ENCODE results near the gene SOD2. TPM values are rescaled to one million over a fixed set of nuclear protein-coding genes. Genes with fewer than 3 reads are reported as not detected.
"Not testable (repeated sequence)": the region's sequence is repeated elsewhere in the genome, so short reads cannot be mapped to it uniquely, and the experiment has no call there.

Gene SOD2
- total RNA-seq, 4 donors from 2014 or later = 147 to 927 (median 395) TPM

- Histone ChIP-seq H3K27ac (replicated peaks in 1 of 4) (peak overlapping the region; percentile 96 to 99 (median 98)), H3K36me3 (peaks cover 0 to 19% (median 11%) of the 10 kb centered on the region in 4 donors), H3K4me3 (peak overlapping the region; percentile 85 to 100 (median 90)), H3K9me3 (no peaks in the 10 kb centered on the region), H3K4me1 (peaks cover 29 to 48% (median 47%) of the 10 kb centered on the region in 4 donors), H3K27me3 (no peaks in the 10 kb centered on the region)
- no peak for DNase-seq (ENCODE audit: extremely low spot score)
- peak; percentile 50 for TF ChIP-seq EP300 (IDR thresholded peaks at IDR 0.05)
- no peak for TF ChIP-seq POLR2A (IDR thresholded peaks at IDR 0.05; ENCODE audit: low read depth)
- peak; percentile 67 to 68 for TF ChIP-seq POLR2AphosphoS5 (IDR thresholded peaks at IDR 0.05)
- TF ChIP-seq, protein P1, sequence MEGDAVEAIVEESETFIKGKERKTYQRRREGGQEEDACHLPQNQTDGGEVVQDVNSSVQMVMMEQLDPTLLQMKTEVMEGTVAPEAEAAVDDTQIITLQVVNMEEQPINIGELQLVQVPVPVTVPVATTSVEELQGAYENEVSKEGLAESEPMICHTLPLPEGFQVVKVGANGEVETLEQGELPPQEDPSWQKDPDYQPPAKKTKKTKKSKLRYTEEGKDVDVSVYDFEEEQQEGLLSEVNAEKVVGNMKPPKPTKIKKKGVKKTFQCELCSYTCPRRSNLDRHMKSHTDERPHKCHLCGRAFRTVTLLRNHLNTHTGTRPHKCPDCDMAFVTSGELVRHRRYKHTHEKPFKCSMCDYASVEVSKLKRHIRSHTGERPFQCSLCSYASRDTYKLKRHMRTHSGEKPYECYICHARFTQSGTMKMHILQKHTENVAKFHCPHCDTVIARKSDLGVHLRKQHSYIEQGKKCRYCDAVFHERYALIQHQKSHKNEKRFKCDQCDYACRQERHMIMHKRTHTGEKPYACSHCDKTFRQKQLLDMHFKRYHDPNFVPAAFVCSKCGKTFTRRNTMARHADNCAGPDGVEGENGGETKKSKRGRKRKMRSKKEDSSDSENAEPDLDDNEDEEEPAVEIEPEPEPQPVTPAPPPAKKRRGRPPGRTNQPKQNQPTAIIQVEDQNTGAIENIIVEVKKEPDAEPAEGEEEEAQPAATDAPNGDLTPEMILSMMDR (IDR thresholded peaks at IDR 0.05) = no peak
- 29% methylated on average over 14 of the region's 14 CpGs for WGBS
- intact Hi-C loops (cut with DNase I) = loop anchor here (2.0 to 5.0 kb wide), 2 partner anchors 33 to 95 kb away; partner anchors contain the start of genes TCP1 and WTAP
These were observed 979 bp upstream of the SOD2 start for GRCh38 chr6:159693894-159694545.

DNA sequence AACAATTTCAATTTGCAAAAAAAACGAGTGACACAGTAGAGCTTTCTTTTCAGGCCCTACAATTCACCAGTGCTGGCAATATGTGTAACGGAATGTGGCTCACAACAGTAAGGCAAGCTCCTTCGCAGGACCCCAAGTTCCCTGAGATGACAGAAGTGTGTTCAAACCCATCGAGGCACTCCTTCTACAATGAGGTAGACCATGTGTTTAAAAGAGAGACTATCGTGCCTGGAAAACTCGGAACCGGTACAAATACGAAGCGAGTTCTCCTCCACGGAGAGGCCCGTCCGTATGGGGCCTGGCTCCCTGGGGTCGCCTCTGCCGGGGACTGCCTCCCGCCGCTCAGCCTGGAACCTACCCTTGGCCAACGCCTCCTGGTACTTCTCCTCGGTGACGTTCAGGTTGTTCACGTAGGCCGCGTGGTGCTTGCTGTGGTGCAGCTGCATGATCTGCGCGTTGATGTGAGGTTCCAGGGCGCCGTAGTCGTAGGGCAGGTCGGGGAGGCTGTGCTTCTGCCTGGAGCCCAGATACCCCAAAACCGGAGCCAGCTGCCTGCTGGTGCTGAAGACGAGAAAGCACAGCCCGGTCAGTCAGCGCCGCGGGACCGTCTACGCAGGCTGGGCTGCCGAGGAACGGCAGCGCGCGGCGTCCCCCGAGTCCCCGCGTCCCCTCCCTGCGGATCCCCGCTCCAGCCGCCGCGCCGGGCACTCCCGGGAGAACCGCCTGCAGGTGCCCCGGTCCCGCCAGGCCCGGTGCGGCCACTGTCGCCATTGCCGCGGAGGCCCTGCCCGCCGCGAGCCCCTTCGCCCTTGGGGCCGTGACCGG is 526 bp downstream of the SOD2 start:
- no peaks in the 10 kb centered on the region for H3K9me3 ChIP-seq
- peak in 1 of 2 donors; percentile 46 for TF ChIP-seq POLR2AphosphoS5 (IDR thresholded peaks at IDR 0.05)
- TF ChIP-seq, protein P1 (IDR thresholded peaks at IDR 0.05) = no peak
- TF ChIP-seq POLR2A (IDR thresholded peaks at IDR 0.05; ENCODE audit: low read depth) = peak; percentile 67
- DNase-seq (ENCODE audit: extremely low spot score) = peak; percentile 90
- peaks cover 40 to 63% (median 62%) of the 10 kb centered on the region in 4 donors for H3K4me1 ChIP-seq
- intact Hi-C loops (cut with DNase I) = loop anchor here (2.0 to 5.0 kb wide), 2 partner anchors 35 to 96 kb away; partner anchors contain the start of genes TCP1 and WTAP
- peak overlapping the region; percentile 96 to 99 (median 98) for H3K27ac ChIP-seq (replicated peaks in 1 of 4)
- 3% methylated on average over 6 of the region's 66 CpGs for WGBS
- H3K27me3 ChIP-seq = no peaks in the 10 kb centered on the region
- peaks cover 2 to 34% (median 20%) of the 10 kb centered on the region in 4 donors for H3K36me3 ChIP-seq
- H3K4me3 ChIP-seq = peak overlapping the region; percentile 85 to 100 (median 90)

DNA sequence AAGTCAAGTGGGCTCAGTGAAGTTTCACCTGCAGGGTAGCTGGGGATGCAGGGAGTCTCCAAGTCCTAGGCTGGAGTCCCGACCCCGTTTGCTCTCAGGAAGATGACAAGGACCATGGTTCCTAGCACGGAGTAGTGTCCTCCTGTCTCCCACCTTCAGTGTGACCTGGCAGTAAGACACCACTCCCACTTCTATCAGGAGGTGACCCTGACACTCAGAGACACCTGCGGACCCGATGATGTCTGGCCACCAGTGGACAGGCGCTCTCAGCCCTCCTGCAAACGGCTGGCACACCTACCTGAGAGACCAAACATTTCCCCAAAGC is 1.1 kb downstream of the SOD2 start:
- intact Hi-C loops (cut with DNase I) = loop anchor here (2.0 to 5.0 kb wide), 2 partner anchors 35 to 97 kb away; partner anchors contain the start of genes TCP1 and WTAP
- peak; percentile 80 for DNase-seq (ENCODE audit: extremely low spot score)
- Histone ChIP-seq H3K4me1 (peaks cover 42 to 69% (median 66%) of the 10 kb centered on the region in 4 donors), H3K27ac (replicated peaks in 1 of 4) (peak overlapping the region; percentile 96 to 99 (median 98)), H3K9me3 (no peaks in the 10 kb centered on the region), H3K36me3 (peaks cover 8 to 40% (median 25%) of the 10 kb centered on the region in 4 donors), H3K4me3 (peak overlapping the region; percentile 85 to 100 (median 90)), H3K27me3 (no peaks in the 10 kb centered on the region)
- TF ChIP-seq POLR2A (IDR thresholded peaks at IDR 0.05; ENCODE audit: low read depth) = no peak
- no peak for TF ChIP-seq EP300 (IDR thresholded peaks at IDR 0.05)
- TF ChIP-seq, protein P1 (IDR thresholded peaks at IDR 0.05) = no peak
- TF ChIP-seq POLR2AphosphoS5 (IDR thresholded peaks at IDR 0.05) = no peak
- WGBS = 0% methylated on average over 1 of the region's 7 CpGs

DNA sequence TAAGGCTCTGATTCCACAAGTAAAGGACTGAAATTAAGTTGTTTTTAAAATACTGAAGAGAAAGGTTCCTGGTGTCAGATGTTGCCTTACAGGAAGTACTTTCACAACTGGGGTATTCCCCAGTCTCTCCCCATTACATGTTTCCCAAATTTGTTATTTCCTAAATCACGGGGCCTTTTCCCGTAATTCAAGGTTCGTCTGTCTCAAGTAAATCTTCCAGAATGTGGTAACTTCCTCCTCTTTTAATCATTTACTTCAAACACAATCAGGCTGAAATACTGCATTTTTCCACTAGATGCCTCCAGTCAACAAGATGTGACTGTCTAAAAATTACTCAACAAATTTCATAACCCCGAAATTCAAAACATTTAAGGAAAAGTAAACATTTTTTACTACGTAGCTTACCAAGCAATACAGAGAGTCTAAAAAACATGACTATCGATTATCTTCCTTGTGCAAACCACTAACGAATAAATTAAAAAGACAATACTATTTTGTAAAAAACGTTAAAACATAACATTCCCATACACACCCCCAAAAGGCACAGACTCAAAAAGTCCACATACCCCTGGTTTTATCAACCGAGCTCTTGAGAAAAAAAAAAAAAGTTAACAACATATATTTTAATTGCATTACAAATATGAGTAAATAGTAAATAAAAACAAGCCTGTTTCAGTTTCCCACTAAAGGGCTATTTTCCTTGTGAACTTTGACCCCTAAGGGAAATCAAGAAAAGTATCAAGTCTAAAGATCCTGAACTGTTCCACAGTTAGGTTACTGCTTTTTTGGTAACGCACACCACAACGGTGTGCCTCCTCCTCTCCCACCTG is 1.7 kb downstream of the SOD2 start:
- H3K36me3 ChIP-seq = peaks cover 10 to 46% (median 31%) of the 10 kb centered on the region in 4 donors
- TF ChIP-seq POLR2AphosphoS5 (IDR thresholded peaks at IDR 0.05) (peak; percentile 17 to 69), EP300 (IDR thresholded peaks at IDR 0.05) (peak; percentile 59), POLR2A (IDR thresholded peaks at IDR 0.05; ENCODE audit: low read depth) (no peak)
- TF ChIP-seq, protein P1 (IDR thresholded peaks at IDR 0.05) = peak; percentile 85 to 90 (median 86)
- intact Hi-C loops (cut with DNase I) = loop anchor here (5.0 kb wide), 1 partner anchor 36 kb away; the partner anchor contains the start of gene WTAP
- peak overlapping the region; percentile 85 to 100 (median 90) for H3K4me3 ChIP-seq
- peaks cover 42 to 75% (median 71%) of the 10 kb centered on the region in 4 donors for H3K4me1 ChIP-seq
- 7% methylated on average over 11 of the region's 11 CpGs for WGBS
- no peaks in the 10 kb centered on the region for H3K27me3 ChIP-seq
- H3K9me3 ChIP-seq = no peaks in the 10 kb centered on the region
- no peak for DNase-seq (ENCODE audit: extremely low spot score)
- H3K27ac ChIP-seq (replicated peaks in 1 of 4) = peak overlapping the region; percentile 96 to 99 (median 98)

DNA sequence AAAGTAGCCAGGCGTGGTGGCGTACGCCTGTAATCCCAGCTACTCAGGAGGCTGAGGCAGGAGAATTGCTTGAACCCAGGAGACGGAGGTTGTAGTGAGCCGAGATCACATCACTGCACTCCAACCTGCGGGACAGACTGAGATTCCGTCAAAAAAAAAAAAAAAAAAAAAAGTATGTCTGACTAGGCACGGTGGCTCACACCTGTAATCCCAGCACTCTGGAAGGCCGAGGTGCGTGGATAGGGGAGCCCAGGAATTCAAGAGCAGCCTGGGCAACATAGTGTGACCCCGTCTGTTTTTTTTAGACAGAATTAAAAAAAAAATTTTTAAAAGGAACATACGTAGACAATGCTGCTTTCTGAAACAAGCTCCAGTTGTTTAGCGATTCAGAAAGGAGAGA is 2.9 kb downstream of the SOD2 start:
- not testable (repeated sequence) for H3K9me3 ChIP-seq; DNase-seq (ENCODE audit: extremely low spot score); H3K27me3 ChIP-seq
- Histone ChIP-seq H3K36me3 (peaks cover 10 to 58% (median 40%) of the 10 kb centered on the region in 4 donors), H3K27ac (replicated peaks in 1 of 4) (peak overlapping the region in 2 of 4 donors; percentile 11 to 99), H3K4me1 (peaks cover 42 to 82% (median 78%) of the 10 kb centered on the region in 4 donors), H3K4me3 (peak overlapping the region in 2 of 4 donors; percentile 85 to 89)
- intact Hi-C loops (cut with DNase I) = loop anchor here (5.0 kb wide), 1 partner anchor 37 kb away; the partner anchor contains the start of gene WTAP
- WGBS = 88% methylated on average over 13 of the region's 13 CpGs
